ENCODE results near the gene BRME1.

DNA sequence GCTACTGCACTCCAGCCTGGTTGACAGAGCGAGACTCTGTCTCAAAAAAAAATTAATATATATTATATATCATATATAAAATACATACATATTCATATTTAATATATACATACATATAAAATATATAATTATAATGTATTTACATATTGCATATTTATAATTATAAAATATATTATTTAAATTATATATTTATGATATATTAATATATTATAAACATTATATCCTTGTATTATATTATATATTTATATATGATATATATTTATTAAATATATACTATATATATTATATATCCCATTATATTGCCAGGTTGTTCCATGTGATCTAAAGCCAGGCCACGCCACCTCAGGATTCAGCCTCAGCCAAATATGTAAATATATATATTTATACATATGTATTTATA lies 9.7 kb downstream of the BRME1 start:
- TF ChIP-seq, protein P1, sequence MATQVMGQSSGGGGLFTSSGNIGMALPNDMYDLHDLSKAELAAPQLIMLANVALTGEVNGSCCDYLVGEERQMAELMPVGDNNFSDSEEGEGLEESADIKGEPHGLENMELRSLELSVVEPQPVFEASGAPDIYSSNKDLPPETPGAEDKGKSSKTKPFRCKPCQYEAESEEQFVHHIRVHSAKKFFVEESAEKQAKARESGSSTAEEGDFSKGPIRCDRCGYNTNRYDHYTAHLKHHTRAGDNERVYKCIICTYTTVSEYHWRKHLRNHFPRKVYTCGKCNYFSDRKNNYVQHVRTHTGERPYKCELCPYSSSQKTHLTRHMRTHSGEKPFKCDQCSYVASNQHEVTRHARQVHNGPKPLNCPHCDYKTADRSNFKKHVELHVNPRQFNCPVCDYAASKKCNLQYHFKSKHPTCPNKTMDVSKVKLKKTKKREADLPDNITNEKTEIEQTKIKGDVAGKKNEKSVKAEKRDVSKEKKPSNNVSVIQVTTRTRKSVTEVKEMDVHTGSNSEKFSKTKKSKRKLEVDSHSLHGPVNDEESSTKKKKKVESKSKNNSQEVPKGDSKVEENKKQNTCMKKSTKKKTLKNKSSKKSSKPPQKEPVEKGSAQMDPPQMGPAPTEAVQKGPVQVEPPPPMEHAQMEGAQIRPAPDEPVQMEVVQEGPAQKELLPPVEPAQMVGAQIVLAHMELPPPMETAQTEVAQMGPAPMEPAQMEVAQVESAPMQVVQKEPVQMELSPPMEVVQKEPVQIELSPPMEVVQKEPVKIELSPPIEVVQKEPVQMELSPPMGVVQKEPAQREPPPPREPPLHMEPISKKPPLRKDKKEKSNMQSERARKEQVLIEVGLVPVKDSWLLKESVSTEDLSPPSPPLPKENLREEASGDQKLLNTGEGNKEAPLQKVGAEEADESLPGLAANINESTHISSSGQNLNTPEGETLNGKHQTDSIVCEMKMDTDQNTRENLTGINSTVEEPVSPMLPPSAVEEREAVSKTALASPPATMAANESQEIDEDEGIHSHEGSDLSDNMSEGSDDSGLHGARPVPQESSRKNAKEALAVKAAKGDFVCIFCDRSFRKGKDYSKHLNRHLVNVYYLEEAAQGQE (IDR thresholded peaks at IDR 0.05; ENCODE audit: low read depth) = no peak
- TF ChIP-seq, protein P2, sequence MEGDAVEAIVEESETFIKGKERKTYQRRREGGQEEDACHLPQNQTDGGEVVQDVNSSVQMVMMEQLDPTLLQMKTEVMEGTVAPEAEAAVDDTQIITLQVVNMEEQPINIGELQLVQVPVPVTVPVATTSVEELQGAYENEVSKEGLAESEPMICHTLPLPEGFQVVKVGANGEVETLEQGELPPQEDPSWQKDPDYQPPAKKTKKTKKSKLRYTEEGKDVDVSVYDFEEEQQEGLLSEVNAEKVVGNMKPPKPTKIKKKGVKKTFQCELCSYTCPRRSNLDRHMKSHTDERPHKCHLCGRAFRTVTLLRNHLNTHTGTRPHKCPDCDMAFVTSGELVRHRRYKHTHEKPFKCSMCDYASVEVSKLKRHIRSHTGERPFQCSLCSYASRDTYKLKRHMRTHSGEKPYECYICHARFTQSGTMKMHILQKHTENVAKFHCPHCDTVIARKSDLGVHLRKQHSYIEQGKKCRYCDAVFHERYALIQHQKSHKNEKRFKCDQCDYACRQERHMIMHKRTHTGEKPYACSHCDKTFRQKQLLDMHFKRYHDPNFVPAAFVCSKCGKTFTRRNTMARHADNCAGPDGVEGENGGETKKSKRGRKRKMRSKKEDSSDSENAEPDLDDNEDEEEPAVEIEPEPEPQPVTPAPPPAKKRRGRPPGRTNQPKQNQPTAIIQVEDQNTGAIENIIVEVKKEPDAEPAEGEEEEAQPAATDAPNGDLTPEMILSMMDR (IDR thresholded peaks at IDR 0.05 in 2 of 3, conservative IDR thresholded peaks at IDR 0.05 in 1 of 3; ENCODE audit: borderline replicate concordance in 1 of 3, insufficient read depth in 1 of 3, low read depth in 2 of 3, low read length in 2 of 3) = no peak
- TF ChIP-seq SIN3A (IDR thresholded peaks at IDR 0.05; ENCODE audit: low read depth) (no peak), EZH2phosphoT487 (IDR thresholded peaks at IDR 0.05; ENCODE audit: borderline replicate concordance) (no peak)
